NCI-H2227 (cell line): ENCODE measurements around the gene RNF126.

Experiments
- DNase-seq: peaks from one replicate; lab custom pipeline; 2025; ENCODE audit not compliant: unreplicated experiment; lab: John Stamatoyannopoulos, UW

RNF126 gene

GRCh38 chr19:664913-665443 is 2.0 kb upstream of the RNF126 start:
- peak; percentile 64 for DNase-seq

- DNase-seq: no peak
Measured at GRCh38 chr19:663682-664117, 686 bp upstream of the RNF126 start.

- no peak for DNase-seq
Measured at GRCh38 chr19:662207-662961, 630 bp downstream of the RNF126 start.

- DNase-seq: no peak
Measured at GRCh38 chr19:661427-662196, 1.4 kb downstream of the RNF126 start.

GRCh38 chr19:660793-661426 is 2.1 kb downstream of the RNF126 start:
- DNase-seq: no peak

- no peak for DNase-seq
Measured at GRCh38 chr19:658916-659839, 3.8 kb downstream of the RNF126 start.

GRCh38 chr19:658059-658839 is 4.8 kb downstream of the RNF126 start:
- DNase-seq: no peak

- DNase-seq: no peak
Measured at GRCh38 chr19:657611-658010, 5.4 kb downstream of the RNF126 start.

GRCh38 chr19:656751-657559 is 6.1 kb downstream of the RNF126 start:
- DNase-seq: no peak

- DNase-seq: no peak
Measured at GRCh38 chr19:655691-656090, 7.3 kb downstream of the RNF126 start.

- no peak for DNase-seq
Measured at GRCh38 chr19:653425-653824, 9.6 kb downstream of the RNF126 start.

GRCh38 chr19:652467-653389 is 10.3 kb downstream of the RNF126 start:
- DNase-seq: no peak

- no peak for DNase-seq
Measured at GRCh38 chr19:651991-652390, 11.0 kb downstream of the RNF126 start.

GRCh38 chr19:651114-651818 is 11.7 kb downstream of the RNF126 start:
- DNase-seq: no peak

GRCh38 chr19:650121-650520 is 12.9 kb downstream of the RNF126 start:
- DNase-seq: no peak

- DNase-seq: no peak
Measured at GRCh38 chr19:648904-649801, 13.9 kb downstream of the RNF126 start.
